GM12865 (cell line): ENCODE results near the gene ZNHIT2.

ENCODE experiments used
- DNase-seq: peaks from one replicate; pipeline ENCODE4 v3.0.0; 2010; ENCODE audit warnings: low read depth
- H3K4me3 ChIP-seq: 2 replicates; pipeline ENCODE4 v1.5.1; 2011; ENCODE audit warnings: mild to moderate bottlenecking, low read depth, low read length, control low read depth
- CTCF ChIP-seq: IDR thresholded peaks from 2 replicates; pipeline ENCODE4 v1.5.1; 2011; ENCODE audit warnings: low read length, control low read depth, low read depth, inconsistent platforms; ENCODE audit not compliant: insufficient read depth; ENCODE audit errors: missing control alignments

The ZNHIT2 gene

GRCh38 chr11:65118097-65118837 is 766 bp upstream of the ZNHIT2 start:
- H3K4me3 ChIP-seq = no peak overlapping the region
- no peak for TF ChIP-seq CTCF
- DNase-seq = no peak

GRCh38 chr11:65116370-65117205 is 913 bp downstream of the ZNHIT2 start:
- peak overlapping the region; percentile 67 for H3K4me3 ChIP-seq
- no peak for TF ChIP-seq CTCF
- peak; percentile 74 for DNase-seq

GRCh38 chr11:65115361-65116082 is 2.0 kb downstream of the ZNHIT2 start:
- DNase-seq = no peak
- no peak for TF ChIP-seq CTCF
- no peak overlapping the region for H3K4me3 ChIP-seq

- DNase-seq = no peak
- no peak for TF ChIP-seq CTCF
- no peak overlapping the region for H3K4me3 ChIP-seq
These were observed 2.8 kb downstream of the ZNHIT2 start for GRCh38 chr11:65114538-65115171.

- DNase-seq = no peak
- no peak overlapping the region for H3K4me3 ChIP-seq
- TF ChIP-seq CTCF = no peak
These were observed 3.7 kb downstream of the ZNHIT2 start for GRCh38 chr11:65113839-65114238.

- no peak for DNase-seq
- TF ChIP-seq CTCF = no peak
- H3K4me3 ChIP-seq = peak overlapping the region; percentile 72
These were observed 4.1 kb downstream of the ZNHIT2 start for GRCh38 chr11:65113361-65113756.
